Measurements from ENCODE around the gene FGD5.
"Not testable (repeated sequence)": the region's sequence is repeated elsewhere in the genome, so short reads cannot be mapped to it uniquely, and the experiment has no call there.

Gene FGD5

GRCh38 chr3:14806641-14807263 is 12.0 kb upstream of the FGD5 start:
- DNase-seq = peak; percentile 87

- DNase-seq = no peak
Measured at GRCh38 chr3:14808025-14808424, 10.7 kb upstream of the FGD5 start.

- no peak for DNase-seq
Measured at GRCh38 chr3:14808502-14809266, 10.1 kb upstream of the FGD5 start.

GRCh38 chr3:14809611-14810010 is 9.2 kb upstream of the FGD5 start:
- not testable (repeated sequence) for DNase-seq

GRCh38 chr3:14810070-14810791 is 8.5 kb upstream of the FGD5 start:
- peak; percentile 20 for DNase-seq

GRCh38 chr3:14810801-14811661 is 7.7 kb upstream of the FGD5 start:
- no peak for DNase-seq

GRCh38 chr3:14811684-14812083 is 7.1 kb upstream of the FGD5 start:
- DNase-seq = no peak

- DNase-seq = peak; percentile 36
Measured at GRCh38 chr3:14812196-14812790, 6.5 kb upstream of the FGD5 start.

- no peak for DNase-seq
Measured at GRCh38 chr3:14814411-14814871, 4.3 kb upstream of the FGD5 start.

GRCh38 chr3:14816359-14816758 is 2.4 kb upstream of the FGD5 start:
- no peak for DNase-seq

GRCh38 chr3:14819671-14820070 is 909 bp downstream of the FGD5 start:
- DNase-seq = no peak

- DNase-seq = no peak
Measured at GRCh38 chr3:14820156-14820555, 1.4 kb downstream of the FGD5 start.

GRCh38 chr3:14821151-14821550 is 2.4 kb downstream of the FGD5 start:
- DNase-seq = no peak

GRCh38 chr3:14822134-14822533 is 3.4 kb downstream of the FGD5 start:
- no peak for DNase-seq

- no peak for DNase-seq
Measured at GRCh38 chr3:14822670-14823390, 4.1 kb downstream of the FGD5 start.

GRCh38 chr3:14823393-14823792 is 4.6 kb downstream of the FGD5 start:
- no peak for DNase-seq

GRCh38 chr3:14823910-14824629 is 5.3 kb downstream of the FGD5 start:
- no peak for DNase-seq

GRCh38 chr3:14824646-14825045 is 5.9 kb downstream of the FGD5 start:
- DNase-seq = no peak

- no peak for DNase-seq
Measured at GRCh38 chr3:14826069-14826468, 7.3 kb downstream of the FGD5 start.

- DNase-seq = no peak
Measured at GRCh38 chr3:14827776-14828175, 9.0 kb downstream of the FGD5 start.

- DNase-seq = no peak
Measured at GRCh38 chr3:14829811-14830210, 11.0 kb downstream of the FGD5 start.

Measured in hematopoietic multipotent progenitor cell treated with erythropoietin and hydrocortisone succinate and interleukin-3 and kit ligand, for 4 days (in vitro differentiated cells).